ENCODE measurements around the gene PADI2.

PADI2 gene

GRCh38 chr1:17112076-17112475 lies 7.2 kb downstream of the PADI2 start:
- DNase-seq = no peak

- no peak for DNase-seq
Observed at GRCh38 chr1:17110555-17110926, 8.7 kb downstream of the PADI2 start.

- DNase-seq = no peak
Observed at GRCh38 chr1:17109892-17110554, 9.2 kb downstream of the PADI2 start.

- DNase-seq = no peak
Observed at GRCh38 chr1:17108786-17109185, 10.5 kb downstream of the PADI2 start.

GRCh38 chr1:17108360-17108759 lies 10.9 kb downstream of the PADI2 start:
- no peak for DNase-seq

DNA sequence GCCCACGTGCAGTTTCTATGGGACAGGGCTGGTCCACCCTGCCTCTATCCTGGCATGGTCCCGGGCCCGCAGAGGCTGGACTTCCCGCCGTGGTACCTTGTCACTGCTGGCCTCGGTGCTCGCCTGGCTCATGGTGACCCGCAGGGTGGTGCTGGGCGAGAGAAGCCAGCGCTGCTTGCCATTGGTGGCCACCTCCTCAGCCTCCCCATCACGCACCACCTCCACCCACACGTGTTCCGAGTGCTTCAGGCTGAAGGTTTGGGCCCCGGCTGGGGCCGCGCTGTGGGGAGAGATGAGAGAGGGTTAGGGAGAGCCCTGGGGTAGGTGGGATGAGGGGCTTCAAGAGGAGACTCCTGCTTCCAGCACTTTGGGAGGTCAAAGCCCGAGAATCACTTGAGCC lies 14.5 kb downstream of the PADI2 start:
- no peak for DNase-seq

GRCh38 chr1:17102232-17102631 lies 17.0 kb downstream of the PADI2 start:
- no peak for DNase-seq

DNA sequence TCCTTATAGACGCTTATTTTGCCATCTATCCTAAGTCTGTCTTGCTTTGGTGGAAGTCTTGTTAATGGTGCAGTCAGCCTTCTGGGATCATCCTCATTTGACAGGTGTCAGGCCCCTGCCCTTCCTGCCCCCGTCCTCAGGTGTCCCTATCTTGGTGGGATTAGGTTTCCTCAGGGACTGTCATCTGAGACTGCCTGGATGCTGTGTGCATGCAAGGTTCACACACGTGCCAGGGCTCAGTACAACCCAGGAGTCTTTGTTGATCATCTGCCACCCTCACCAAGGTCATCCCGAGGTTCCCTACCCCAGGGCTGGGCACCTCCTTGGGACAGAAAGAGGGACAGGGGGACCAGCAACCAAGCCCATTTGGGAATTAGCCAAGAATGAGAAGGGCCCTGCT lies 18.0 kb downstream of the PADI2 start:
- DNase-seq = no peak

DNA sequence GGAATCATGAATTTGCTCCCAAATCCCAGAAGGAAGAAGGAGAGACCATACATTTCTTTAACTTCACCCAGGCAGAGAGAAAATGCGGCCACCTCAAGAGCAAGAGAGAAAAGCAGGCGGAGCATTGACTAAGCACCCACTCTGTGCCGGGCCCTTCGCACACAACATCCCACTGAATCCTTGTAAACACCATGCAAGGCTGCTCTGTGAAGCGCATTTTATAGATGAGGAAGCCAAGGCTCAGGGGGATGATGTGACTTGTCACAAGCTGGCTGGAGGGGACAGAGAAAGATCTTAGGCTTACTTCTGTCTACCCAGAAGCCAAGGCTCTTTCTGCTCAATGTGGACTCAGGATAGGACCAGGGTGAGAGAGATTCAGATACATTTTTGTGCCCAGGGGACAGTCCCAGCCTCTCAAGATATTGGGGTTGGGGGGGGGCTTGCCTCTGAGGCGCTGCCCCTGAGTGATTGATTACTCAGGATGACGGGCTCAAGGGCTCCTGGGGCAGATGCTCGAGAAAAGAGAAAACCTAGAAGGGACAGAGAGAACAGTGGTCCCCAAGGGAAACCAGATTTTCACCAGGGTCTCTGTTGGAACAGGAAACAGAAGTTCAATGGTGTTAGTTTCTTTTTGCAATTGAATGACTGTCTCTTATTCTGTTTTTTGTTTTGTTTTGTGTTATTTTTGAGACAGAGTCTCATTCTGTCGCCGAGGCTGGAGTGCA lies 19.5 kb downstream of the PADI2 start:
- no peak for DNase-seq

DNA sequence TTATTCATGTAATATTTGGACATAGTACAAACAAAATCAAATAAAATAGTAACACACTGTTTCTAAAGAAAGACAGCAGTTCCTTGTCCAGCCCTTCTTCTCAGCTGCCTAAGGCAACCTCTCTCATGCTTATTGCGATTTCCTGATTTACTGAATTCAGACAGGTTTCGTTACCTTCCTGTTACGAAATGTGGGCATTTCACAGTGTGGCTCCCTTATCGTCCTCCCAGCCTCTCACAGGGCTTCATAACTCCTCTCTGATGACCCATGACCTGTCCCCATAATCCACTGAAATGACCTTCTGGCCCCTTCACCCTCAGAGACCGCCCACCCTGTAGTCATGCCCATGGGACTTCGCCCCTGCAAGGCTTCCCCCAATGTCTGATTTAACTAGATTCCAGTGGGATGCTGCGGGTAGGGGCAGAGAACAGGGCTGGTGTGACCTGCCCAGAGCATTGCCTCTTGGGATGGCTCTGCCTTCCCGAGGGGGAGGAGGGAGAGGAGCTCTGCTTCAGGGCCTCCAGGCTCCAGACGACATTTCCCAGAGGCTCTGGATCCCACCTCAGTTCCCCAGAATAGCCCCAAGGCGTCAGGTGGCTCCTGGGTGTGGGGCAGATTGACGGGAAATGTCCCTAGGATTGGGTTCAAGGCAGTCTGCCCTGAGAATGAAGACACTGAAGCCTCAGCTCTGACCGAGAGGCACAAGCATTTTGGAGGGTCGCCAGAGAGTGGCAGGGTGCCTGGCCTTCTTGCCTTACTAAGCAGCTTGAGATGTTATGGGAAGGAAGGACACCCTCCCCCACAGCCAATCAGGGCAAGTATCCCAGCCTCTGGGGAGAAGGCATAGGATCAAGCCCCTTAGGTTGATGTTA lies 20.6 kb downstream of the PADI2 start:
- no peak for DNase-seq

DNA sequence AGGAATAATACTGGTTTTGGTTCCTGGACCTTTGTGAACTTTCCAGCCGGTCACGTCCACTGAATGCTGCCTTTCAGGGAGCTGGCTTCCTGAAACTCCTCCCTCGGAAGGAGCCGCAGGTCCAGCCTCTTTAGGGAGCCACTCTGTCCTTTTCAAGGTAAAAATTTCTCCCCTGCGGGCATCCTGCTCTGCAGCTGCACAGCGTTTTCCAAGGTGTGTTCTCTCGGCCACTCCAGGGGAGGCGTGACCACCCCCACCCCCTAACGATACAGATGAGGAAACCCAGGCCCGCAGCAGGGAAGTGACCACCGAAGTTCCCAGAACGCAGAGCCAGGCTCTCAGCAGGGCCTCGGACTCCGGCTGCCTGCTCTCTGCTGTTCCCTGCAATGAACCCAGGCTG lies 21.5 kb downstream of the PADI2 start:
- DNase-seq = no peak

- DNase-seq = no peak
Observed at GRCh38 chr1:17097147-17097546, 22.1 kb downstream of the PADI2 start.

DNA sequence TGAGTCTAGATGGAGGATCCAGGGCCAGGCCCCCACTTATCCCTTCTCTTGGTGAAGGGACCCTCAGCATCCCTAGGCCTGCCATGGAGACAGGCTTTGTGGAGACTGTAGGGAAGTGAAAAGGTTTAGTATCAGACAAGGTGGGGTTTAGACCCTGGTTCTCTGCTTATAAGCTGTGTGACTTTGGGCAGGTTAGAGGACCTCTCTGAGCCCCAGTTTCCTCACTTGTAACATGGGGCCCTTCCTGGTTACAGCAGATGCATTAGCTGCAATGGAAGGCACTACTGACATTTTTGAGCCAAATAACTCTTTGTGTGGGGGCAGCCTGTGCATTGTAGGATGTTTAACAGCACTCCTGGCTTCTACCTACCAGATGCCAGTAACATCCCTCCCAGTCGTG lies 22.7 kb downstream of the PADI2 start:
- no peak for DNase-seq

GRCh38 chr1:17095141-17095540 lies 24.1 kb downstream of the PADI2 start:
- no peak for DNase-seq

DNA sequence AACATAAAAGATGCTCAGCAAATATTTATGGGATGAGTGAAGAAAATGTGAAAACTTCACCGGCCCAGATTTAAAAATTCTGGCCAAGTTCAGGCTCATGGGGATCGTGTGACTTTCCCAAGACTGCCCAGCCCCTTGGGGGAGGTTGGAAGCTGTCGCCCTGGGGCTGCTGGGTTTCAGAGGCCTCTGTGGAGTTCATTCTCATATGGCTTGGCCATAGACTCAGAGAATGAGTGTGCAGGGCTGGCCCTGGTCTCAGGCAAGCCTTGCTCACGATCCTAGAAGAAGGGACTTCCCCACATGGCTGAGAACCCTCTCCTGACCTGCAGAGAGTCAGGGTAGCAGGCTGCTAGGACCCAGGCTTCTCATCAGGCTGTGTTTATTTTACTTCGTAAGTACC lies 24.6 kb downstream of the PADI2 start:
- DNase-seq = no peak

DNA sequence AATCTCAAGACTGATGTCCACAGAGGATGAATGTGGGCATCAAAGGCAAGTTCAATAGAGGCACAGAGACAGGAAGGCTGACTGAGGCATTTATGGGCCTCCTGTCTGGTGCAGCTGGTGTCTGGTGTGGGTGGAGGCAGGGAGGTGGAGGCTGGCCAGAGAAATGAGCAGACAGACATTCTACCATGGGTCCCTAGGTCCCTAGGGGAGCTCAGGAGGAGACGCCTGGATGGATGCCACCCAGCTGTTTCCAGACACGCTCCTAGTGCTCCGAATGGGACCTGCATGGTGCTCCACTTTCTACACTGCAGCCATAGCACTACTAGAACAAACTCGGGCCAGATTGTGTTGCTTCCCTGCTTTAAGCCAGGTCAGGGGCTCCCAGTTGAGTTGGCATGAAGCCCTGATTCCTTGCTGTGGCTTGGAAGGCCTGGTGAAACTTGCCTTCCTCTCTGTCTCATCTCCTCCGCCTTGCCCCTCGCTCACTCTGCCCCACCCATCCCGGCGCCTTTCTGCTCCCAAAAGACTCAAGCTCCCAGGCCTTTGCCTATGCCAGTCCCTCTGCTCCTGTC lies 25.3 kb downstream of the PADI2 start:
- DNase-seq = no peak

- DNase-seq = no peak
Observed at GRCh38 chr1:17091252-17091651, 28.0 kb downstream of the PADI2 start.

- DNase-seq = no peak
Observed at GRCh38 chr1:17089506-17089905, 29.7 kb downstream of the PADI2 start.

GRCh38 chr1:17086751-17087150 lies 32.5 kb downstream of the PADI2 start:
- no peak for DNase-seq

DNA sequence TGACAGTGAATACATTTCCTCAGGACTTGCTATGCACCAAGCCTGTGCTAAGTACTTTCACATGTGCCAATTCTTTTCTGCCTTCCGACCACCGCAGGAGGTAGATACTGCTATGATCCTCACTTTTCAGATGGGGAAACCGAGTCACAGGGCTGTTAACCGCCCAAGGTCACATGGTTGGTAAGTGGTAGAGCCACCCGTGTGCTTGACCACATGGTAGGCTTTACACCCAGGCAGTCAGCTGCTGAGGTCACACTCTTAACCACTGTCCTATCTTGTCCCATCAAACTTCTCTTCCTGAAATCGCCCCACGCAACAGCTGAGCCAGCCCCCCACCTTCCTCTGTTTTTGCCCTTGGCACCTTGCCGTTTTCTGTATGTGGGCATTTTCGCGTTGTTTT lies 34.5 kb downstream of the PADI2 start:
- DNase-seq = no peak

DNA sequence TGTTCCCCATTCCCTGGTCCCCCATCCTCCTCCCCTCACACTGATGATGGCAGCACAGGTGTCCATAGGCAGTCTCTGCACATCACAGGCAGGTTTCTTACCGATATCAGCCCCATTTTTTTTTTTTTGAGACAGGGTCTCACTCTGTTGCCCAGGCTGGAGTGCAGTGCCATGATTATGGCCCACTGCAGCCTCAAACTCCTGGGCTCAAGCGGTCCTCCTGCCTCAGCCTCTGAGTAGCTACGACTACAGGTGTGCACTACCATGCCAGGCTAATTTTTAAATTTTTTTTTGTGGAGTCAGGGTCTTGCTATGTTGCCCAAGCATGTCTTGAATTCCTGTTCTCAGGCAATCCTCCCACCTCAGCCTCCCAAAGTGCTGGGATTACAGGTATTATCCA lies 36.5 kb downstream of the PADI2 start:
- no peak for DNase-seq

GRCh38 chr1:17081439-17081838 lies 37.8 kb downstream of the PADI2 start:
- DNase-seq = no peak

DNA sequence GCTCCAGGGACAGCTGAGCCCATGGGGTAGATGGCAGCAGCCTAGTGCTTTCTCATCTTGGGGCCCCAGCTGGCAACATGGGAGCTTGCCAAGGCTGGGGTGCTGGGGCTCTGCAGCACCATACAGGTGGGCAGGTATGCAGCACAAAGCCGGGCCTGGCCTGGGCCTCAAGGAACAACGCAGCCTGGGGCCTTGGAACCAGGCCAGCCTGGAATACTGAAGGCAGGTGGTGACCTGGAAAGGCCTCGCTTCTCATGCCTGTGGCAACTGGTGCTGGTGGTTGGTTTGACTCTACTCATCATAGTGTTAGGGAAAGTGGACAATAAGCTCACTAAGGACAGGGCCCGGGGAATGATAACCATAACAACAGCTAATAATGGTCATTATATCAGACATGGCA lies 38.4 kb downstream of the PADI2 start:
- DNase-seq = no peak

All from stimulated activated CD4-positive, alpha-beta T cell treated with anti-CD3 and anti-CD28 coated beads, Interleukin-4, amount 100 ng/mL, for 24 hours (primary cell).